CD14-positive monocyte (primary cell): ENCODE results near the gene PSMB5. TPM values are rescaled to one million over a fixed set of nuclear protein-coding genes. Genes with fewer than 3 reads are reported as not detected.

ENCODE experiments used
- DNase-seq, 3 donors: peaks; one replicate each; pipeline ENCODE4 v3.0.0-alpha.2; 2011 to 2022
- H2AFZ ChIP-seq: 2 replicates; pipeline ENCODE4 v1.6.0; 2012; ENCODE audit warnings: mild to moderate bottlenecking, low read depth, low read length, inconsistent platforms; ENCODE audit not compliant: insufficient read depth, poor library complexity, severe bottlenecking
- H3K27ac ChIP-seq, 2 donors: 1 replicate in 1 of 2; 2 replicates in 1 of 2; pipeline ENCODE4 v1.5.1; 2012 to 2013; ENCODE audit warnings: low read length in 2 of 2, control low read depth in 1 of 2, inconsistent platforms in 1 of 2, low read depth in 1 of 2, mild to moderate bottlenecking in 1 of 2
- H3K27me3 ChIP-seq, 2 donors: one replicate each; pipeline versions ENCODE4 v1.6.0 to v1.6.1; 2011 to 2013; ENCODE audit warnings: low read length in 2 of 2; ENCODE audit not compliant: control insufficient read depth in 2 of 2, insufficient read depth in 2 of 2
- H3K36me3 ChIP-seq, 2 donors: replicated peaks in 1 of 2; 1 replicate in 1 of 2; 2 replicates in 1 of 2; pipeline versions ENCODE4 v1.5.1 to v1.6.1; 2012 to 2013; ENCODE audit warnings: low read length in 2 of 2, control low read depth in 1 of 2, inconsistent platforms in 1 of 2, mild to moderate bottlenecking in 1 of 2; ENCODE audit not compliant: insufficient read depth in 2 of 2, control insufficient read depth in 1 of 2
- H3K4me1 ChIP-seq, 2 donors: 1 replicate in 1 of 2; 2 replicates in 1 of 2; pipeline versions ENCODE4 v1.5.1 to v1.6.1; 2012 to 2013; ENCODE audit warnings: low read length in 2 of 2, control low read depth in 1 of 2, inconsistent platforms in 1 of 2, mild to moderate bottlenecking in 1 of 2, moderate library complexity in 1 of 2; ENCODE audit not compliant: insufficient read depth in 2 of 2, control insufficient read depth in 1 of 2
- H3K4me2 ChIP-seq: replicated peaks from 2 replicates; pipeline ENCODE3; 2012; ENCODE audit warnings: low read length, moderate library complexity, mild to moderate bottlenecking; ENCODE audit not compliant: poor library complexity, severe bottlenecking; ENCODE audit errors: extremely low read depth
- H3K4me3 ChIP-seq, 3 experiments: fragments of 200-600 bp in 1 of 3; sonication (generic) in 1 of 3; replicated peaks in 1 of 3; 1 replicate in 2 of 3; 2 replicates in 1 of 3; pipeline ENCODE4 v1.5.1; 2011 to 2013; ENCODE audit warnings: low read length in 3 of 3, mild to moderate bottlenecking in 3 of 3, control low read depth in 2 of 3, low read depth in 2 of 3, inconsistent platforms in 1 of 3, moderate library complexity in 1 of 3
- H3K79me2 ChIP-seq: 2 replicates; pipeline ENCODE4 v1.6.0; 2012; ENCODE audit warnings: mild to moderate bottlenecking, control low read depth, inconsistent platforms, low read length, moderate library complexity; ENCODE audit not compliant: insufficient read depth
- H3K9ac ChIP-seq: 2 replicates; pipeline ENCODE4 v1.6.0; 2017; ENCODE audit warnings: low read length, mild to moderate bottlenecking; ENCODE audit not compliant: insufficient read depth, poor library complexity, severe bottlenecking
- H3K9me3 ChIP-seq, 2 donors: replicated peaks in 1 of 2; 1 replicate in 1 of 2; 2 replicates in 1 of 2; pipeline versions ENCODE4 v1.5.1 to v1.6.1; 2012 to 2013; ENCODE audit warnings: low read length in 2 of 2, control low read depth in 1 of 2; ENCODE audit not compliant: control insufficient read depth in 1 of 2, insufficient read depth in 1 of 2
- H4K20me1 ChIP-seq: 2 replicates; pipeline ENCODE4 v1.6.0; 2012; ENCODE audit warnings: mild to moderate bottlenecking, low read length, control low read depth, moderate library complexity; ENCODE audit not compliant: insufficient read depth
- H3K27ac Mint-ChIP-seq, 7 donors: one replicate each; pipeline ENCODE4 v1.8.0; 2020; ENCODE audit warnings: mild to moderate bottlenecking in 7 of 7, mixed read lengths in 7 of 7, moderate library complexity in 6 of 7, inconsistent platforms in 2 of 7
- H3K27me3 Mint-ChIP-seq, 3 donors: one replicate each; pipeline ENCODE4 v1.8.0; 2021 to 2022; ENCODE audit warnings: low read depth in 3 of 3, mild to moderate bottlenecking in 3 of 3, mixed read lengths in 3 of 3, moderate library complexity in 3 of 3, inconsistent platforms in 1 of 3
- H3K36me3 Mint-ChIP-seq, 2 donors: one replicate each; pipeline ENCODE4 v1.8.0; 2020; ENCODE audit warnings: mixed read lengths in 2 of 2, inconsistent platforms in 1 of 2, mild to moderate bottlenecking in 1 of 2
- H3K4me1 Mint-ChIP-seq: one replicate; pipeline ENCODE4 v1.8.0; 2020; ENCODE audit warnings: mild to moderate bottlenecking, mixed read lengths
- H3K4me3 Mint-ChIP-seq, 2 donors: one replicate each; pipeline ENCODE4 v1.8.0; 2020; ENCODE audit warnings: mild to moderate bottlenecking in 2 of 2, mixed read lengths in 2 of 2, moderate library complexity in 1 of 2
- H3K9me3 Mint-ChIP-seq, 7 donors: one replicate each; pipeline ENCODE4 v1.8.0; 2020 to 2022; ENCODE audit warnings: mixed read lengths in 7 of 7, mild to moderate bottlenecking in 6 of 7, moderate library complexity in 6 of 7, inconsistent platforms in 2 of 7
- CTCF ChIP-seq: fragments of 200-600 bp; IDR thresholded peaks from one replicate; pipeline ENCODE4 v1.8.0; 2022; ENCODE audit warnings: antibody characterized with exemption, mild to moderate bottlenecking
- WGBS: methylation state at CpG from one replicate; pipeline ENCODE4 v1.1.5; 2013; ENCODE audit warnings: missing lambda C conversion rate; ENCODE audit not compliant: insufficient coverage; 5-methylcytosine and 5-hydroxymethylcytosine counted together
- intact Hi-C, 2 donors: fragments of 100-400 bp; cut with micrococcal nuclease; formaldehyde crosslinking; loops; one replicate each; pipeline versions ENCODE4 v1.15.0 to v1.15.1; 2023
- polyA plus RNA-seq, 3 donors: library from polyadenylated mRNA; depleted of rRNA in 1 of 3; unstranded in 2 of 3; stranded (reverse) in 1 of 3; fragments of 300-500 nt in 2 of 3; fragments of >200 nt in 1 of 3; fragmentation: Illumina TruSeq in 2 of 3; gene quantifications; 1 replicate in 2 of 3; 2 replicates in 1 of 3; pipeline ENCODE4 v1.2.3, GENCODE V29; 2012 to 2021

Gene PSMB5
- polyA plus RNA-seq, 3 donors, result 16.8 to 61.8 (median 57.6) TPM

- H3K4me1 Mint-ChIP-seq, result peaks cover 6% of the 10 kb centered on the region
- Histone ChIP-seq H4K20me1 (no peaks in the 10 kb centered on the region), H3K27me3 (peaks cover 33 to 57% of the 10 kb centered on the region in 2 donors), H3K4me1 (peaks cover 20 to 21% of the 10 kb centered on the region in 2 donors), H3K9me3 (peaks cover 0 to 4% of the 10 kb centered on the region in 2 donors), H3K79me2 (no peaks in the 10 kb centered on the region), H3K36me3 (no peaks in the 10 kb centered on the region), H3K27ac (no peak overlapping the region), H3K4me3 (no peak overlapping the region), H3K4me2 (no peak overlapping the region), H2AFZ (no peak overlapping the region), H3K9ac (no peak overlapping the region)
- no peak for DNase-seq
- peak overlapping the region in 1 of 2 donors; percentile 47 for H3K4me3 Mint-ChIP-seq
- intact Hi-C loops, result no loop called here
- H3K36me3 Mint-ChIP-seq, result no peaks in the 10 kb centered on the region
- no peak for TF ChIP-seq CTCF
- H3K9me3 Mint-ChIP-seq, result peaks cover 0 to 5% (median 3%) of the 10 kb centered on the region in 7 donors
- no peak overlapping the region for H3K27ac Mint-ChIP-seq
- H3K27me3 Mint-ChIP-seq, result peaks cover 37 to 47% (median 40%) of the 10 kb centered on the region in 3 donors
- WGBS, result 77% methylated on average over 5 of the region's 8 CpGs
Measured at GRCh38 chr14:22977684-22978486, 56.8 kb downstream of the PSMB5 start.

GRCh38 chr14:22977434-22977683 lies 57.3 kb downstream of the PSMB5 start:
- Histone ChIP-seq H3K4me3 (no peak overlapping the region), H3K4me1 (peaks cover 17 to 18% of the 10 kb centered on the region in 2 donors), H3K79me2 (no peaks in the 10 kb centered on the region), H3K36me3 (no peaks in the 10 kb centered on the region), H3K9ac (no peak overlapping the region), H3K4me2 (no peak overlapping the region), H3K27ac (no peak overlapping the region), H4K20me1 (no peaks in the 10 kb centered on the region), H3K27me3 (peaks cover 33 to 57% of the 10 kb centered on the region in 2 donors), H2AFZ (no peak overlapping the region), H3K9me3 (peaks cover 0 to 4% of the 10 kb centered on the region in 2 donors)
- Mint-ChIP-seq H3K4me1 (peaks cover 6% of the 10 kb centered on the region), H3K27ac (no peak overlapping the region), H3K36me3 (no peaks in the 10 kb centered on the region), H3K9me3 (peaks cover 0 to 5% (median 3%) of the 10 kb centered on the region in 7 donors), H3K27me3 (peaks cover 37 to 47% (median 40%) of the 10 kb centered on the region in 3 donors), H3K4me3 (no peak overlapping the region)
- TF ChIP-seq CTCF, result no peak
- intact Hi-C loops, result no loop called here
- no peak for DNase-seq
